SU-DHL-6 (cell line): ENCODE results near the gene SENP2.

Source experiments
- CTCF ChIP-seq: fragments of 200-600 bp; sonication (generic); IDR thresholded peaks from one replicate; pipeline ENCODE4 v1.5.1; 2017; ENCODE audit warnings: antibody characterized with exemption, mild to moderate bottlenecking, low read length, moderate library complexity; ENCODE audit not compliant: insufficient read depth, poor library complexity, severe bottlenecking
- EZH2phosphoT487 ChIP-seq: fragments of 200-600 bp; sonication (generic), shearing (Covaris generic); conservative IDR thresholded peaks from 2 replicates; pipeline ENCODE4 v1.6.1; 2018; ENCODE audit warnings: mild to moderate bottlenecking, antibody characterized with exemption, low read length, moderate library complexity, mixed read lengths

GRCh38 chr3:185645596-185646381 is 59.7 kb downstream of the SENP2 start:
- TF ChIP-seq CTCF (no peak), EZH2phosphoT487 (no peak)
